ENCODE data around the gene CCDC183. TPM values are rescaled to one million over a fixed set of nuclear protein-coding genes. Genes with fewer than 3 reads are reported as not detected.

The CCDC183 gene
- total and polyA plus RNA-seq, 8 donors = 0.44 to 11.7 (median 10.0) TPM; not detected in 1

- Histone ChIP-seq H3K27me3 (peaks cover 0 to 2% of the 10 kb centered on the region in 2 donors), H3K9me3 (no peaks in the 10 kb centered on the region), H3K4me3 (peak within 1 kb of the TSS; percentile 78 to 93), H3K4me1 (peaks cover 15 to 41% of the 10 kb centered on the region in 2 donors), H3K36me3 (peaks cover 0 to 24% of the 10 kb centered on the region in 2 donors), H3K27ac (peak within 1 kb of the TSS; percentile 90 to 93)
- ATAC-seq (peak; percentile 88), DNase-seq (peak; percentile 79 to 93 (median 84))
- TF ChIP-seq CTCF (IDR thresholded peaks at IDR 0.05) = no peak
- intact Hi-C loops (cut with DNase I) = no loop called here
These were observed 11.3 kb downstream of the CCDC183 start, which contains the start of gene RABL6 for GRCh38 chr9:136807281-136808074. Gene RABL6 (plus strand): TSS chr9:136807948. CDS start chr9:136808197, 249 bp downstream.

- peak in 1 of 4 donors; percentile 85 for DNase-seq
- Histone ChIP-seq H3K9me3 (no peaks in the 10 kb centered on the region), H3K27me3 (no peaks in the 10 kb centered on the region), H3K4me3 (peak overlapping the region; percentile 67 to 93), H3K27ac (peak overlapping the region; percentile 30 to 93), H3K4me1 (peaks cover 15 to 41% of the 10 kb centered on the region in 2 donors), H3K36me3 (peaks cover 0 to 32% of the 10 kb centered on the region in 2 donors)
- no peak for TF ChIP-seq CTCF (IDR thresholded peaks at IDR 0.05)
- ATAC-seq = peak; percentile 21
- intact Hi-C loops (cut with DNase I) = no loop called here
These were observed 12.1 kb downstream of the CCDC183 start for GRCh38 chr9:136808075-136808805.

GRCh38 chr9:136808806-136809158, 12.6 kb downstream of the CCDC183 start:
- Histone ChIP-seq H3K27me3 (no peaks in the 10 kb centered on the region), H3K4me1 (peaks cover 15 to 41% of the 10 kb centered on the region in 2 donors), H3K9me3 (no peaks in the 10 kb centered on the region), H3K27ac (peak overlapping the region; percentile 30 to 93), H3K36me3 (peaks cover 0 to 34% of the 10 kb centered on the region in 2 donors), H3K4me3 (peak overlapping the region; percentile 67 to 93)
- TF ChIP-seq CTCF (IDR thresholded peaks at IDR 0.05) = no peak
- intact Hi-C loops (cut with DNase I) = no loop called here
- DNase-seq (no peak), ATAC-seq (peak; percentile 5)

- Histone ChIP-seq H3K27me3 (no peaks in the 10 kb centered on the region), H3K27ac (no peak overlapping the region), H3K4me1 (peaks cover 0 to 14% of the 10 kb centered on the region in 2 donors), H3K36me3 (peaks cover 0 to 46% of the 10 kb centered on the region in 2 donors), H3K4me3 (no peak overlapping the region), H3K9me3 (no peaks in the 10 kb centered on the region)
- DNase-seq (peak in 1 of 4 donors; percentile 2), ATAC-seq (no peak)
- intact Hi-C loops (cut with DNase I) = no loop called here
- TF ChIP-seq CTCF (IDR thresholded peaks at IDR 0.05) = no peak
These were observed 18.7 kb downstream of the CCDC183 start for GRCh38 chr9:136814725-136815421.
